ENCODE results near the gene CDH8.

DNA sequence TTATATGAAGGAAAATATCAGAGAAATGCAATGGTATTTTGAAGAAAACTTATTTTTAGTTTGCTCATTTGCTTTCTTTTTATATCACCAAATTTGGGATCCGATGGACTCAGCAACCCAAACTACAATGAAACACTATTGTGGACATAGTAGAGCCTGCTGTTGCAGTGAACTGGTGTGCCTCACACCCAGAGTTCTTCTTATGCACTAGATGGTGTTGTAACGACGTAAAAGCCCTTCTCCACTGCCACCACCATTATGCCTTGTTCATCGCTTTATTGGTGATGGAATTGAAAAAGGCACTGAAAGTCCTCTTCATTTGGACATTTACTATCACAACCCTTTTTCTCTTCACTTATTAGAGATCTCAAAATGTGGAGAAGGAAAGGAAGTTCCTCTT is 381.3 kb downstream of the CDH8 start:
- TF ChIP-seq, protein P1, sequence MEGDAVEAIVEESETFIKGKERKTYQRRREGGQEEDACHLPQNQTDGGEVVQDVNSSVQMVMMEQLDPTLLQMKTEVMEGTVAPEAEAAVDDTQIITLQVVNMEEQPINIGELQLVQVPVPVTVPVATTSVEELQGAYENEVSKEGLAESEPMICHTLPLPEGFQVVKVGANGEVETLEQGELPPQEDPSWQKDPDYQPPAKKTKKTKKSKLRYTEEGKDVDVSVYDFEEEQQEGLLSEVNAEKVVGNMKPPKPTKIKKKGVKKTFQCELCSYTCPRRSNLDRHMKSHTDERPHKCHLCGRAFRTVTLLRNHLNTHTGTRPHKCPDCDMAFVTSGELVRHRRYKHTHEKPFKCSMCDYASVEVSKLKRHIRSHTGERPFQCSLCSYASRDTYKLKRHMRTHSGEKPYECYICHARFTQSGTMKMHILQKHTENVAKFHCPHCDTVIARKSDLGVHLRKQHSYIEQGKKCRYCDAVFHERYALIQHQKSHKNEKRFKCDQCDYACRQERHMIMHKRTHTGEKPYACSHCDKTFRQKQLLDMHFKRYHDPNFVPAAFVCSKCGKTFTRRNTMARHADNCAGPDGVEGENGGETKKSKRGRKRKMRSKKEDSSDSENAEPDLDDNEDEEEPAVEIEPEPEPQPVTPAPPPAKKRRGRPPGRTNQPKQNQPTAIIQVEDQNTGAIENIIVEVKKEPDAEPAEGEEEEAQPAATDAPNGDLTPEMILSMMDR (IDR thresholded peaks at IDR 0.05), result no peak
- no peak for TF ChIP-seq POLR2A (IDR thresholded peaks at IDR 0.05)

Data from testis (tissue), 2 donors.